ENCODE data around the gene RFX2.

The RFX2 gene

DNA sequence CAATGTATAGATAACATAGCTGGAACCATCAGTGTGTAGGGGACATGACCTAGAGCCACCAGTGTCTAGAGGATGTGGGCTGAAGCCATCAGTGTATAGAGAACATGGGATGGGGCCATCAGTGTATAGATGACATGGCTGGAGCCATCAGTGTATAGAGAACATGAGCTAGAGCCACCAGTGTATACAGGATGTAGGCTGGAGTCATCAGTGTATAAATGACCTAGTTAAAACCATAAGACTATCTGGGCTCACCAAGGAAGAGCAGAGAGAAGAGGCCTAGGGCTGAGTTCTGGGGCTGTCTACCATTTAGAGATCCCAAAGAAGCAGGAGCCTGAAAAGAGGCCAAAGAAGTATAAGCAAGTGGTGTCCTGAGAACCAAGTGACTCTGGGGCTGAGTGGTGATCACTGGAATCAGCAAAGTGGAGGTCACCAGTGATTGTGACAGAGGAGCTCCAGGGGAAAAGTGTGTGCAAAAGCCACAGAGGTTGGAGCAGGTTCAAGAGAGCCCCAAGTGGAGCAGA is 41.0 kb downstream of the RFX2 start:
- no peak overlapping the region for H3K27ac ChIP-seq
- TF ChIP-seq, protein P1, sequence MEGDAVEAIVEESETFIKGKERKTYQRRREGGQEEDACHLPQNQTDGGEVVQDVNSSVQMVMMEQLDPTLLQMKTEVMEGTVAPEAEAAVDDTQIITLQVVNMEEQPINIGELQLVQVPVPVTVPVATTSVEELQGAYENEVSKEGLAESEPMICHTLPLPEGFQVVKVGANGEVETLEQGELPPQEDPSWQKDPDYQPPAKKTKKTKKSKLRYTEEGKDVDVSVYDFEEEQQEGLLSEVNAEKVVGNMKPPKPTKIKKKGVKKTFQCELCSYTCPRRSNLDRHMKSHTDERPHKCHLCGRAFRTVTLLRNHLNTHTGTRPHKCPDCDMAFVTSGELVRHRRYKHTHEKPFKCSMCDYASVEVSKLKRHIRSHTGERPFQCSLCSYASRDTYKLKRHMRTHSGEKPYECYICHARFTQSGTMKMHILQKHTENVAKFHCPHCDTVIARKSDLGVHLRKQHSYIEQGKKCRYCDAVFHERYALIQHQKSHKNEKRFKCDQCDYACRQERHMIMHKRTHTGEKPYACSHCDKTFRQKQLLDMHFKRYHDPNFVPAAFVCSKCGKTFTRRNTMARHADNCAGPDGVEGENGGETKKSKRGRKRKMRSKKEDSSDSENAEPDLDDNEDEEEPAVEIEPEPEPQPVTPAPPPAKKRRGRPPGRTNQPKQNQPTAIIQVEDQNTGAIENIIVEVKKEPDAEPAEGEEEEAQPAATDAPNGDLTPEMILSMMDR (IDR thresholded peaks at IDR 0.05): no peak
- no peak for TF ChIP-seq ZFX (IDR thresholded peaks at IDR 0.05; ENCODE audit: borderline replicate concordance)

DNA sequence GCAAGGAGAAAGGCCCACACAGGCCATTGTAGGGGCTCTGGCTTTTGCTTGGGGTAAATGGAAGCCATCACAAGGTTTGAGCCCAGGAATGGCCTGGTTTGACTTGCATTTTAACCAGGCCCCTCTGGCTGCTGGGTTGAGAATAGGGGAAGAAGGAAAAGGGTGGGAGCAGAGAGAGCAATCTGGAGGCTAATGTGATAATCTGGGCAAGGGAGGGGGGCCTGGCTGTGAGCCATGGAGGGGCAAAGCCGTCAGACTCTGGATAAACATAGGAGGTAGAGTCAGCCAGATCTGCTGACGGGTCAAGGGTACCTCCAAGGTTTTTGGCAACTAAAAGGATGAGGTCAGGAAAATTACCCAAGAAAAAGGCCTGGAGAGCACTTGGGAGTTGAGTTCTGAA is 41.6 kb downstream of the RFX2 start:
- no peak overlapping the region for H3K27ac ChIP-seq
- TF ChIP-seq, protein P1 (IDR thresholded peaks at IDR 0.05): no peak
- no peak for TF ChIP-seq ZFX (IDR thresholded peaks at IDR 0.05; ENCODE audit: borderline replicate concordance)

DNA sequence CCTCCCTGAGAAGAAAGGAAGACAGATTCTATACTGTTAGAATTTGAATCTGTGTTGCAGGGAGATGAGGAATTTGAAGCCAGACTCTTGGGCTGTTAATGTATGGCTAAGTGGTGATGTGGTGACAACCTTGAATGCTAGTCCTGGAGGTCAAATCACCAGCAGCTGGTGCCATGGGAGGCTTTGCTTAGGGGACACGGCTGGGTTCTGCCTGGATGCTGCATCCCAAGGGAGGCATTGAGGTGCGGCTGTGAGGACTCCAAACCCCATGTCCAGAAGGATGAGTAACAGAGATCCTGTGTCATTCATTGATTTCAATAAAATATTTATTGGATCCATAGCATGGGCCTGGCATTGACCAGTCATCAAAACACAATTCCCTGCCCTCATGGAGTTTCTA is 42.3 kb downstream of the RFX2 start:
- TF ChIP-seq ZFX (IDR thresholded peaks at IDR 0.05; ENCODE audit: borderline replicate concordance): no peak
- TF ChIP-seq, protein P1 (IDR thresholded peaks at IDR 0.05): no peak
- no peak overlapping the region for H3K27ac ChIP-seq

- TF ChIP-seq ZFX (IDR thresholded peaks at IDR 0.05; ENCODE audit: borderline replicate concordance): no peak
- TF ChIP-seq, protein P1 (IDR thresholded peaks at IDR 0.05): no peak
- no peak overlapping the region for H3K27ac ChIP-seq
Measured at GRCh38 chr19:6066661-6067646, 43.3 kb downstream of the RFX2 start.

GRCh38 chr19:6065685-6066374 is 44.5 kb downstream of the RFX2 start:
- no peak overlapping the region for H3K27ac ChIP-seq
- TF ChIP-seq, protein P1 (IDR thresholded peaks at IDR 0.05): no peak
- no peak for TF ChIP-seq ZFX (IDR thresholded peaks at IDR 0.05; ENCODE audit: borderline replicate concordance)

DNA sequence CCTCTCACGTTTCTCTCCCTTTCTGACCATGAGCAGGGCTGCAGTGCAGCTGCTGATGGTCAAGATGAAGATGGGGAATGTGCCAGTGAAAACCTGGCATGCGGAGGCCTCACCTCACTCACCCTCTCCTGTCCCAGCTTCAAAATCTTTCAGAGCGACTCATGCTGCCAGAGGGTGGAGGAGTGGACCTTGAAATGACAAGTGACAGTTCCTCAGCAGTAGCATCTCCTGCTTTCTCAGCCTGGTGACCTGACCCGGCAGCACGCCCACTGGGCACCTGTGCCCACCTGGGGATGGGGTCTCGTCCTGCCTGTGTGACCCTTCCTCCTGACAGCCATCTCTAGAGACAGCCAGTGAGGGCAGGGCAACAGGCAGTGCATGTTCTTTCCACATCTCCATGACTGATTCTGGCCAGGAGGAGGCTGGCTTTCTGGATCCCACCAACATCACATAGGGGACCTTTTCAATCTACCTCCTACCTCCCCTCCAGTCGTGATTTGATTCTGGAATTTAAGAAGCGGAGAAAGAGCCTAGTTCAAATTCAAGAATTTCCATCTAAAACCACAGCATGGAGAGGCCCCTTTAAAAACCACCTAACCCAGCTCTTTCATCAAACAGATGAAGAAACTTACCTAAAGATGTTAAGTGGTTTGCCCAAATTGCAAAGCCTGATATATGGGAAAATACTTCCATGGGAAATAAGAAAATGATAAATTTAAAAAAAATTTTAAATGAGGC is 45.8 kb downstream of the RFX2 start:
- TF ChIP-seq, protein P1 (IDR thresholded peaks at IDR 0.05): no peak
- TF ChIP-seq ZFX (IDR thresholded peaks at IDR 0.05; ENCODE audit: borderline replicate concordance): no peak
- H3K27ac ChIP-seq: no peak overlapping the region

All from 22Rv1 (cell line).